HEK293T (cell line): Measurements from ENCODE around the gene LYL1.
A peak's percentile ranks its signal among the peaks of the same experiment; 100 is the strongest.
"Not testable (repeated sequence)": the region's sequence is repeated elsewhere in the genome, so short reads cannot be mapped to it uniquely, and the experiment has no call there.

Experiments
- CTCF ChIA-PET: fragments of 350-600 bp; formaldehyde crosslinking; extraction: SDS; loops from one replicate; lab custom pipeline; 2021; ENCODE audit warnings: antibody characterized with exemption, inconsistent platforms; lab: Yijun Ruan, JAX
- POLR2A ChIA-PET: fragments of 350-600 bp; formaldehyde crosslinking; extraction: SDS; loops from one replicate; lab custom pipeline; 2020; ENCODE audit warnings: antibody characterized with exemption, inconsistent platforms; lab: Yijun Ruan, JAX
- DNase-seq: peaks from one replicate; pipeline ENCODE4 v3.0.0; 2012; ENCODE audit warnings: mixed read lengths; ENCODE audit errors: extremely low spot score
- ARNT ChIP-seq: fragments of 450-650 bp; IDR thresholded peaks from 2 replicates; pipeline ENCODE4 v1.6.1; 2017; ENCODE audit warnings: mild to moderate bottlenecking
- BHLHE40 ChIP-seq: fragments of 450-650 bp; IDR thresholded peaks from 2 replicates; pipeline ENCODE4 v1.6.1; 2016; ENCODE audit warnings: mild to moderate bottlenecking, moderate library complexity, borderline replicate concordance
- CTBP1 ChIP-seq: fragments of 450-650 bp; IDR thresholded peaks from 2 replicates; pipeline ENCODE4 v1.6.1; 2016; ENCODE audit warnings: borderline replicate concordance
- ELF4 ChIP-seq: fragments of 450-650 bp; IDR thresholded peaks from 2 replicates; pipeline ENCODE4 v1.6.1; 2017; ENCODE audit warnings: antibody characterized with exemption
- FOXA1 ChIP-seq: fragments of 450-650 bp; IDR thresholded peaks from 2 replicates; pipeline ENCODE4 v1.6.1; 2016; ENCODE audit warnings: mild to moderate bottlenecking
- FOXK2 ChIP-seq: fragments of 450-650 bp; IDR thresholded peaks from 2 replicates; pipeline ENCODE4 v1.6.1; 2016; ENCODE audit warnings: mild to moderate bottlenecking
- FOXM1 ChIP-seq: fragments of 450-650 bp; IDR thresholded peaks from 2 replicates; pipeline ENCODE4 v1.6.1; 2017; ENCODE audit warnings: mild to moderate bottlenecking, borderline replicate concordance
- HDGF ChIP-seq: fragments of 450-650 bp; IDR thresholded peaks from 2 replicates; pipeline ENCODE4 v1.6.1; 2017; ENCODE audit warnings: antibody characterized with exemption, borderline replicate concordance
- L3MBTL2 ChIP-seq: fragments of 450-650 bp; conservative IDR thresholded peaks from 2 replicates; pipeline ENCODE4 v1.6.1; 2016; ENCODE audit warnings: mild to moderate bottlenecking
- LEF1 ChIP-seq: fragments of 450-650 bp; IDR thresholded peaks from 2 replicates; pipeline ENCODE4 v1.6.1; 2017; ENCODE audit warnings: mild to moderate bottlenecking, borderline replicate concordance
- NFRKB ChIP-seq: fragments of 450-650 bp; IDR thresholded peaks from 2 replicates; pipeline ENCODE4 v1.6.1; 2016; ENCODE audit warnings: mild to moderate bottlenecking, moderate library complexity
- PKNOX1 ChIP-seq: fragments of 450-650 bp; IDR thresholded peaks from 2 replicates; pipeline ENCODE4 v1.6.1; 2016
- SP1 ChIP-seq: fragments of 450-650 bp; IDR thresholded peaks from 2 replicates; pipeline ENCODE4 v1.6.1; 2017
- SUZ12 ChIP-seq: fragments of 450-650 bp; IDR thresholded peaks from 2 replicates; pipeline ENCODE4 v1.6.1; 2016; ENCODE audit warnings: mild to moderate bottlenecking
- TARDBP ChIP-seq: fragments of 450-650 bp; IDR thresholded peaks from 2 replicates; pipeline ENCODE4 v1.6.1; 2016
- ZNF384 ChIP-seq: fragments of 450-650 bp; IDR thresholded peaks from 2 replicates; pipeline ENCODE4 v1.6.1; 2016

Gene LYL1

GRCh38 chr19:13149628-13150186 is 47.0 kb upstream of the LYL1 start:
- DNase-seq = no peak
- TF ChIP-seq PKNOX1 (no peak), HDGF (no peak), L3MBTL2 (peak; percentile 25; the same call in 1 of the 2 replicates)
- POLR2A ChIA-PET = interaction anchor here (1.1 to 2.5 kb wide), 4 partner anchors 13 to 45 kb away, joined by 3 to 15 read pairs (median 8); partner anchors contain the start of gene NACC1
- CTCF ChIA-PET = interaction anchor here (0.7 to 1.2 kb wide), 3 partner anchors 13 to 184 kb away, joined by 3 read pairs; no protein-coding TSS in a partner anchor

GRCh38 chr19:13149173-13149627 is 46.5 kb upstream of the LYL1 start:
- POLR2A ChIA-PET = interaction anchor here (1.1 to 2.5 kb wide), 4 partner anchors 14 to 46 kb away, joined by 3 to 15 read pairs (median 8); partner anchors contain the start of gene NACC1
- not testable (repeated sequence) for DNase-seq
- CTCF ChIA-PET = interaction anchor here (1.0 to 1.2 kb wide), 2 partner anchors 13 to 184 kb away, joined by 3 read pairs; no protein-coding TSS in a partner anchor

DNA sequence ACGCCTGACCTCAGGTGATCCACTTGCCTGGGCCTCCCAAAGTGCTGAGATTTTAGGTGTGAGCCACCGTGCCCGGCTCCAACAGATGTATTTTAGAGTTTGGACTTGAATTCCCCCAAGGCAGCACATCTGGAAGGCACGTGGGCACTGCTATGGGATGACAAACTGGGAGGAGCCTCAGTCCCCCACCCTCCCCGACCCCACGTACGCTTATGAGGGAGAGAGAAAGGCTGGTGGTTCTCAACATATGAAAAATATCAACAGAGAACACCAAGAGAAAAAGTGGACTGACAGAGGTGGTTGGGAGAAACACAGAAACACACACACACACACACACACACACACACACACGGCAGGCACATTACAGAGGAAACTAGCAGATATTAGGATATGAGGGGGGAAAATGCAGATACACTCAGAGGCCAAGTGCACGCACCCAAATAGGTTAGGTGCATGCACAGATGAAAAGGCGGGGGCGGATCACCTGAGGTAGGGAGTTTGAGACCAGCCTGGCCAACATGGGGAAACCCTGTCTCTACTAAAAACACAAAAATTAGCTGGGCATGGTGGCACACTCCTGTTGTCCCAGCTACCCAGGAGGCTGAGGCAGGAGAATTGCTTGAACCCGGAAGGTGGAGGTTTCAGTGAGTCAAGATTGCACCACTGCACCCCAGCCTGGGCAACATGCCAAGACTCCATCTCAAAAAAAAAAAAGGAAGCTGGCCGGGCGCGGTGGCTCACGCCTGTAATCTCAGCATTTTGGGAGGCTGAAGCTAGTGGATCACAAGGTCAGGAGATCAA is 44.3 kb upstream of the LYL1 start:
- ChIA-PET CTCF (no interaction called here), POLR2A (no interaction called here)
- DNase-seq = no peak
- no peak for TF ChIP-seq LEF1
- TF ChIP-seq CTBP1 = no peak
- TF ChIP-seq BHLHE40 = no peak
- no peak for TF ChIP-seq ARNT
- no peak for TF ChIP-seq ELF4
- TF ChIP-seq NFRKB = no peak
- no peak for TF ChIP-seq HDGF
- no peak for TF ChIP-seq PKNOX1
- TF ChIP-seq FOXM1 = no peak

DNA sequence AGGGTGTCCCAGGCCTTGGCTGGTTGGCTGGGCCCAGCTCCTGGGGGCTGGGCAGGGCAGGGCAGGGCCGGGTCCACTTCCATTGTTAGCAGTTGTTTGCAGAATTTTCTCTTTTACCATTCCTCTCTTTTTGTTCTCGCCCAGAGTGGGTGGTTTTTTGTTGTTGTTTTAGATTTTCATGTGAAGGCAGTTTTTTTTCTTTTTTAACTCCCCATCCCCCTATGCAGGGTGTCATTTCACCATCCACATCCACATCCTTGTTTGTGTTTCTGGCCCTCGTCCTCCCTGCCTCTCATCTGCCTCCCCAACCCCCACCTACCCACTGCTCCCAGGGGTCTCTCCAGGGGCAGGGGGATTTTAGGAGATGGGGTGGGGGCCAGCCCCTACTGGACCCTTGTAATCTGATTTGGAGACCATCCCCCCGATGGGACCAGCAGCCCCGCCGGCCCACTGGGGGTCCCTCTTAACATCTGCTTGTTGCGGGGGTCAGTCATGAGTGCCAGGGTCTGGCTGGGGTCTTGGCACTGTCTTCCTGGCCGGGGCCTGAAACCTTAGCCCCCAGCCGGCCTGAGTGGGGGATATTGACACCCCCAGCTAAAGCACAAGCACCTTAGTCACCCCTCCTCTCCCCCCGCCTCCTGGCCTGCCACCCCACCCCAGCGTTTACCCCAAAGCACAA is 37.1 kb upstream of the LYL1 start:
- no peak for DNase-seq
- TF ChIP-seq ZNF384 (no peak), ELF4 (no peak), HDGF (no peak), SP1 (no peak), LEF1 (no peak), PKNOX1 (no peak), L3MBTL2 (no peak), NFRKB (no peak), FOXK2 (no peak), FOXM1 (no peak), BHLHE40 (no peak)
- POLR2A ChIA-PET = interaction anchor here (1.8 kb wide), 1 partner anchor 13 kb away, joined by 4 read pairs; no protein-coding TSS in a partner anchor
- CTCF ChIA-PET = no interaction called here

- TF ChIP-seq TARDBP = no peak
- TF ChIP-seq BHLHE40 = no peak
- no peak for TF ChIP-seq ZNF384
- TF ChIP-seq FOXA1 = no peak
- no peak for TF ChIP-seq FOXM1
- TF ChIP-seq LEF1 = no peak
- TF ChIP-seq PKNOX1 = no peak
- TF ChIP-seq FOXK2 = no peak
- TF ChIP-seq SUZ12 = no peak
- TF ChIP-seq ARNT = no peak
- TF ChIP-seq HDGF = no peak
- no peak for TF ChIP-seq L3MBTL2
- TF ChIP-seq ELF4 = no peak
- no peak for TF ChIP-seq NFRKB
- no peak for TF ChIP-seq CTBP1
- no peak for TF ChIP-seq SP1
- ChIA-PET CTCF (no interaction called here), POLR2A (interaction anchor here (1.8 kb wide), 1 partner anchor 14 kb away, joined by 4 read pairs; no protein-coding TSS in a partner anchor)
- no peak for DNase-seq
Observed at GRCh38 chr19:13138916-13139198, 36.2 kb upstream of the LYL1 start.
